GM12878 (cell line): ENCODE data around the gene HMCES. TPM values are rescaled to one million over a fixed set of nuclear protein-coding genes. Genes with fewer than 3 reads are reported as not detected.

Experiments
- BHLHE40 ChIP-seq, 2 experiments: fragments of 450-650 bp in 1 of 2; IDR thresholded peaks; 2 replicates each; pipeline ENCODE4 v1.6.1; 2011 to 2017; ENCODE audit warnings: low read depth in 2 of 2, borderline replicate concordance in 1 of 2, improper control_type of control experiment in 1 of 2, low read length in 1 of 2, mild to moderate bottlenecking in 1 of 2
- ESRRA ChIP-seq: IDR thresholded peaks from 2 replicates; pipeline ENCODE4 v1.6.1; 2012; ENCODE audit warnings: mild to moderate bottlenecking, low read length, improper control_type of control experiment
- GATAD2B ChIP-seq: fragments of 450-650 bp; conservative IDR thresholded peaks from 2 replicates; pipeline ENCODE4 v1.6.1; 2017; ENCODE audit warnings: low read depth, mild to moderate bottlenecking, moderate library complexity
- IRF4 ChIP-seq: IDR thresholded peaks from 2 replicates; pipeline ENCODE4 v1.6.1; 2011; ENCODE audit warnings: low read depth, low read length
- JUND ChIP-seq: IDR thresholded peaks from 2 replicates; pipeline ENCODE4 v1.6.1; 2012; ENCODE audit warnings: low read depth, mild to moderate bottlenecking, low read length, improper control_type of control experiment, moderate library complexity
- KAT2A ChIP-seq: conservative IDR thresholded peaks from 2 replicates; pipeline ENCODE4 v1.6.1; 2011; ENCODE audit warnings: low read depth, low read length; ENCODE audit not compliant: control insufficient read depth
- KLF5 ChIP-seq: fragments of 450-650 bp; IDR thresholded peaks from 2 replicates; pipeline ENCODE4 v1.6.1; 2014; ENCODE audit warnings: mild to moderate bottlenecking; ENCODE audit not compliant: partially characterized antibody
- NFYB ChIP-seq: IDR thresholded peaks from 2 replicates; pipeline ENCODE4 v1.6.1; 2011; ENCODE audit warnings: low read depth, mild to moderate bottlenecking, low read length, improper control_type of control experiment, moderate library complexity; ENCODE audit not compliant: insufficient read depth
- POLR2AphosphoS5 ChIP-seq: IDR thresholded peaks from 2 replicates; pipeline ENCODE4 v1.6.1; 2011; ENCODE audit warnings: mild to moderate bottlenecking, low read length, inconsistent platforms
- RAD51 ChIP-seq: fragments of 450-650 bp; IDR thresholded peaks from 2 replicates; pipeline ENCODE4 v1.6.1; 2016; ENCODE audit warnings: moderate library complexity, mild to moderate bottlenecking, inconsistent platforms
- REST ChIP-seq: IDR thresholded peaks from 2 replicates; pipeline ENCODE4 v1.6.1; 2012; ENCODE audit warnings: mild to moderate bottlenecking, low read depth, low read length
- SRF ChIP-seq, 2 experiments: IDR thresholded peaks; 2 replicates each; pipeline ENCODE4 v1.6.1; 2011; ENCODE audit warnings: low read depth in 2 of 2, low read length in 2 of 2, mild to moderate bottlenecking in 1 of 2, moderate library complexity in 1 of 2
- TARDBP ChIP-seq: IDR thresholded peaks from 2 replicates; pipeline ENCODE4 v1.6.1; 2016; ENCODE audit warnings: borderline replicate concordance
- TCF12 ChIP-seq: IDR thresholded peaks from 2 replicates; pipeline ENCODE4 v1.6.1; 2011; ENCODE audit warnings: low read depth, mild to moderate bottlenecking, low read length
- ZNF207 ChIP-seq: fragments of 450-650 bp; IDR thresholded peaks from 2 replicates; pipeline ENCODE4 v1.6.1; 2014; ENCODE audit warnings: antibody characterized with exemption, mild to moderate bottlenecking, borderline replicate concordance
- ZSCAN29 ChIP-seq: fragments of 450-650 bp; IDR thresholded peaks from 2 replicates; pipeline ENCODE4 v1.6.1; 2017; ENCODE audit warnings: mild to moderate bottlenecking, moderate library complexity
- polyA plus RNA-seq, 11 experiments: library from polyadenylated mRNA; depleted of rRNA in 4 of 11; unstranded in 6 of 11; stranded (reverse) in 5 of 11; fragments of >200 nt; fragmentation: Nextera tagmentation in 4 of 11; fragmentation: Illumina TruSeq in 1 of 11; extraction: Ambion mirVana in 4 of 11; extraction: Trizol in 1 of 11; gene quantifications; 1 replicate in 1 of 11; 2 replicates in 10 of 11; pipeline versions ENCODE4 v1.2.1 to v1.2.3, GENCODE V29; 2011 to 2016; ENCODE audit warnings: inconsistent platforms in 2 of 11, missing spikeins in 2 of 11, low read depth in 1 of 11
- total RNA-seq, 4 experiments: library from RNA; depleted of rRNA in 3 of 4; stranded (reverse); fragments of >200 nt in 3 of 4; fragmentation: Illumina TruSeq in 1 of 4; extraction: Trizol in 1 of 4; gene quantifications; 2 replicates each; pipeline versions ENCODE4 v1.2.1 to v1.2.3, GENCODE V29; 2013 to 2021
- TF ChIP-seq, protein P1 (sequence below): fragments of 450-650 bp; formaldehyde crosslinking; IDR thresholded peaks from 2 replicates; pipeline ENCODE4 v1.4.0; 2022; ENCODE audit warnings: mild to moderate bottlenecking, moderate library complexity
- TF ChIP-seq, protein P2 (sequence below): fragments of 450-650 bp; IDR thresholded peaks from 2 replicates; pipeline ENCODE4 v1.6.1; 2017; ENCODE audit warnings: mild to moderate bottlenecking, moderate library complexity
- TF ChIP-seq, protein P3 (sequence below): fragments of 150-350 bp; IDR thresholded peaks from 2 replicates; pipeline ENCODE4 v1.6.1; 2014; ENCODE audit warnings: mild to moderate bottlenecking, low read depth, low read length

Gene HMCES
- total and polyA plus RNA-seq, 10 of the 15 experiments (the other 5 are each of a cell fraction or from before 2014, with no cell fraction given): 12.4 to 49.8 (median 27.0) TPM

GRCh38 chr3:129233538-129233937, 45.1 kb upstream of the HMCES start (continued):
- TF ChIP-seq REST (no peak), SRF (IDR thresholded peaks at IDR 0.05; ENCODE audit: low read depth in 2 of 2, low read length in 2 of 2) (no peak), TARDBP (no peak), ESRRA (no peak), KLF5 (no peak), IRF4 (peak; percentile 89), TCF12 (no peak), NFYB (no peak; the same call in 1 of the 2 replicates), ZNF207 (no peak), KAT2A (no peak), RAD51 (peak; percentile 82), ZSCAN29 (no peak), POLR2AphosphoS5 (no peak), JUND (no peak), BHLHE40 (IDR thresholded peaks at IDR 0.05; ENCODE audit: borderline replicate concordance in 1 of 2, low read depth in 2 of 2, low read length in 1 of 2) (peak; percentile 91 to 94), GATAD2B (no peak)
- TF ChIP-seq, protein P1, sequence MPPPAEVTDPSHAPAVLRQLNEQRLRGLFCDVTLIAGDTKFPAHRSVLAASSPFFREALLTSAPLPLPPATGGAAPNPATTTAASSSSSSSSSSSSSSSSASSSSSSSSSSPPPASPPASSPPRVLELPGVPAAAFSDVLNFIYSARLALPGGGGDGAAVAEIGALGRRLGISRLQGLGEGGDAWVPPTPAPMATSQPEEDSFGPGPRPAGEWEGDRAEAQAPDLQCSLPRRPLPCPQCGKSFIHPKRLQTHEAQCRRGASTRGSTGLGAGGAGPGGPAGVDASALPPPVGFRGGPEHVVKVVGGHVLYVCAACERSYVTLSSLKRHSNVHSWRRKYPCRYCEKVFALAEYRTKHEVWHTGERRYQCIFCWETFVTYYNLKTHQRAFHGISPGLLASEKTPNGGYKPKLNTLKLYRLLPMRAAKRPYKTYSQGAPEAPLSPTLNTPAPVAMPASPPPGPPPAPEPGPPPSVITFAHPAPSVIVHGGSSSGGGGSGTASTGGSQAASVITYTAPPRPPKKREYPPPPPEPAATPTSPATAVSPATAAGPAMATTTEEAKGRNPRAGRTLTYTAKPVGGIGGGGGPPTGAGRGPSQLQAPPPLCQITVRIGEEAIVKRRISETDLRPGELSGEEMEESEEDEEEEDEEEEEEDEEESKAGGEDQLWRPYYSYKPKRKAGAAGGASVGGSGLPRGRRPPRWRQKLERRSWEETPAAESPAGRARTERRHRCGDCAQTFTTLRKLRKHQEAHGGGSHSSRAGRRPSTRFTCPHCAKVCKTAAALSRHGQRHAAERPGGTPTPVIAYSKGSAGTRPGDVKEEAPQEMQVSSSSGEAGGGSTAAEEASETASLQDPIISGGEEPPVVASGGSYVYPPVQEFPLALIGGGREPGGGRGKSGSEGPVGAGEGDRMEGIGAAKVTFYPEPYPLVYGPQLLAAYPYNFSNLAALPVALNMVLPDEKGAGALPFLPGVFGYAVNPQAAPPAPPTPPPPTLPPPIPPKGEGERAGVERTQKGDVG: no peak
- TF ChIP-seq, protein P2, sequence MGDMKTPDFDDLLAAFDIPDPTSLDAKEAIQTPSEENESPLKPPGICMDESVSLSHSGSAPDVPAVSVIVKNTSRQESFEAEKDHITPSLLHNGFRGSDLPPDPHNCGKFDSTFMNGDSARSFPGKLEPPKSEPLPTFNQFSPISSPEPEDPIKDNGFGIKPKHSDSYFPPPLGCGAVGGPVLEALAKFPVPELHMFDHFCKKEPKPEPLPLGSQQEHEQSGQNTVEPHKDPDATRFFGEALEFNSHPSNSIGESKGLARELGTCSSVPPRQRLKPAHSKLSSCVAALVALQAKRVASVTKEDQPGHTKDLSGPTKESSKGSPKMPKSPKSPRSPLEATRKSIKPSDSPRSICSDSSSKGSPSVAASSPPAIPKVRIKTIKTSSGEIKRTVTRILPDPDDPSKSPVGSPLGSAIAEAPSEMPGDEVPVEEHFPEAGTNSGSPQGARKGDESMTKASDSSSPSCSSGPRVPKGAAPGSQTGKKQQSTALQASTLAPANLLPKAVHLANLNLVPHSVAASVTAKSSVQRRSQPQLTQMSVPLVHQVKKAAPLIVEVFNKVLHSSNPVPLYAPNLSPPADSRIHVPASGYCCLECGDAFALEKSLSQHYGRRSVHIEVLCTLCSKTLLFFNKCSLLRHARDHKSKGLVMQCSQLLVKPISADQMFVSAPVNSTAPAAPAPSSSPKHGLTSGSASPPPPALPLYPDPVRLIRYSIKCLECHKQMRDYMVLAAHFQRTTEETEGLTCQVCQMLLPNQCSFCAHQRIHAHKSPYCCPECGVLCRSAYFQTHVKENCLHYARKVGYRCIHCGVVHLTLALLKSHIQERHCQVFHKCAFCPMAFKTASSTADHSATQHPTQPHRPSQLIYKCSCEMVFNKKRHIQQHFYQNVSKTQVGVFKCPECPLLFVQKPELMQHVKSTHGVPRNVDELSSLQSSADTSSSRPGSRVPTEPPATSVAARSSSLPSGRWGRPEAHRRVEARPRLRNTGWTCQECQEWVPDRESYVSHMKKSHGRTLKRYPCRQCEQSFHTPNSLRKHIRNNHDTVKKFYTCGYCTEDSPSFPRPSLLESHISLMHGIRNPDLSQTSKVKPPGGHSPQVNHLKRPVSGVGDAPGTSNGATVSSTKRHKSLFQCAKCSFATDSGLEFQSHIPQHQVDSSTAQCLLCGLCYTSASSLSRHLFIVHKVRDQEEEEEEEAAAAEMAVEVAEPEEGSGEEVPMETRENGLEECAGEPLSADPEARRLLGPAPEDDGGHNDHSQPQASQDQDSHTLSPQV: no peak
- TF ChIP-seq, protein P3, sequence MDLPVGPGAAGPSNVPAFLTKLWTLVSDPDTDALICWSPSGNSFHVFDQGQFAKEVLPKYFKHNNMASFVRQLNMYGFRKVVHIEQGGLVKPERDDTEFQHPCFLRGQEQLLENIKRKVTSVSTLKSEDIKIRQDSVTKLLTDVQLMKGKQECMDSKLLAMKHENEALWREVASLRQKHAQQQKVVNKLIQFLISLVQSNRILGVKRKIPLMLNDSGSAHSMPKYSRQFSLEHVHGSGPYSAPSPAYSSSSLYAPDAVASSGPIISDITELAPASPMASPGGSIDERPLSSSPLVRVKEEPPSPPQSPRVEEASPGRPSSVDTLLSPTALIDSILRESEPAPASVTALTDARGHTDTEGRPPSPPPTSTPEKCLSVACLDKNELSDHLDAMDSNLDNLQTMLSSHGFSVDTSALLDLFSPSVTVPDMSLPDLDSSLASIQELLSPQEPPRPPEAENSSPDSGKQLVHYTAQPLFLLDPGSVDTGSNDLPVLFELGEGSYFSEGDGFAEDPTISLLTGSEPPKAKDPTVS: no peak
